Astrocyte of the spinal cord (primary cell): ENCODE data around the gene RINT1.

Experiments used
- DNase-seq: peaks from one replicate; pipeline ENCODE4 v3.0.0; 2011; ENCODE audit warnings: low read depth, low spot score
- H3K4me3 ChIP-seq: 2 replicates; pipeline ENCODE4 v1.5.1; 2011; ENCODE audit warnings: low read depth, mild to moderate bottlenecking, low read length, moderate library complexity
- CTCF ChIP-seq: IDR thresholded peaks from 2 replicates; pipeline ENCODE4 v1.5.1; 2012; ENCODE audit warnings: low read depth, mild to moderate bottlenecking, low read length, inconsistent platforms
- in situ Hi-C: cut with HindIII; loops from 2 replicates; pipeline ENCODE4 v1.10.0; 2017; ENCODE audit warnings: low sequenced_read_pairs

The RINT1 gene

GRCh38 chr7:105532709-105533460 lies 884 bp downstream of the RINT1 start:
- in situ Hi-C loops = no loop called here

GRCh38 chr7:105538339-105538738 lies 6.3 kb downstream of the RINT1 start:
- no peak for TF ChIP-seq CTCF
- no peak overlapping the region for H3K4me3 ChIP-seq
- in situ Hi-C loops = no loop called here
- no peak for DNase-seq

More at GRCh38 chr7:105532709-105533460, 884 bp downstream of the RINT1 start:
- no peak for DNase-seq
- TF ChIP-seq CTCF = no peak
- peak overlapping the region; percentile 100 for H3K4me3 ChIP-seq

- DNase-seq = no peak
- no peak for TF ChIP-seq CTCF
- in situ Hi-C loops = no loop called here
- no peak overlapping the region for H3K4me3 ChIP-seq
These were observed 27.9 kb downstream of the RINT1 start for GRCh38 chr7:105559926-105560325.

GRCh38 chr7:105565190-105565589 lies 33.2 kb downstream of the RINT1 start:
- no peak for TF ChIP-seq CTCF
- no peak overlapping the region for H3K4me3 ChIP-seq
- in situ Hi-C loops = no loop called here
- no peak for DNase-seq

GRCh38 chr7:105567024-105567423 lies 35.0 kb downstream of the RINT1 start:
- in situ Hi-C loops = no loop called here
- no peak for TF ChIP-seq CTCF
- no peak overlapping the region for H3K4me3 ChIP-seq
- no peak for DNase-seq

- in situ Hi-C loops = no loop called here
- no peak for TF ChIP-seq CTCF
- H3K4me3 ChIP-seq = no peak overlapping the region
These were observed 35.8 kb downstream of the RINT1 start for GRCh38 chr7:105567821-105568220.

More at GRCh38 chr7:105567821-105568220, 35.8 kb downstream of the RINT1 start:
- no peak for DNase-seq
